IPS-20b (cell line): ENCODE data around the gene MSANTD3.

Experiments
- H3K27ac ChIP-seq: one replicate; pipeline ENCODE4 v1.5.1; 2013; ENCODE audit warnings: low read length
- H3K27me3 ChIP-seq: 2 replicates; pipeline ENCODE4 v1.6.1; 2013; ENCODE audit warnings: mild to moderate bottlenecking, low read length, inconsistent platforms; ENCODE audit not compliant: insufficient read depth
- H3K36me3 ChIP-seq: 2 replicates; pipeline ENCODE4 v1.6.1; 2013; ENCODE audit warnings: low read depth, mild to moderate bottlenecking, inconsistent platforms, low read length, moderate library complexity; ENCODE audit not compliant: insufficient read depth
- H3K4me1 ChIP-seq: 2 replicates; pipeline ENCODE4 v1.6.1; 2013; ENCODE audit warnings: mild to moderate bottlenecking, control low read depth, inconsistent platforms, low read length, moderate library complexity; ENCODE audit not compliant: insufficient read depth
- H3K4me3 ChIP-seq: 2 replicates; pipeline ENCODE4 v1.5.1; 2013; ENCODE audit warnings: mild to moderate bottlenecking, low read length, inconsistent platforms
- H3K9ac ChIP-seq: 2 replicates; pipeline ENCODE4 v1.6.1; 2013; ENCODE audit warnings: low read depth, mild to moderate bottlenecking, inconsistent platforms, low read length, moderate library complexity
- H3K9me3 ChIP-seq: 2 replicates; pipeline ENCODE4 v1.6.1; 2013; ENCODE audit warnings: mild to moderate bottlenecking, low read depth, low read length, inconsistent platforms; ENCODE audit not compliant: insufficient read depth

The MSANTD3 gene

DNA sequence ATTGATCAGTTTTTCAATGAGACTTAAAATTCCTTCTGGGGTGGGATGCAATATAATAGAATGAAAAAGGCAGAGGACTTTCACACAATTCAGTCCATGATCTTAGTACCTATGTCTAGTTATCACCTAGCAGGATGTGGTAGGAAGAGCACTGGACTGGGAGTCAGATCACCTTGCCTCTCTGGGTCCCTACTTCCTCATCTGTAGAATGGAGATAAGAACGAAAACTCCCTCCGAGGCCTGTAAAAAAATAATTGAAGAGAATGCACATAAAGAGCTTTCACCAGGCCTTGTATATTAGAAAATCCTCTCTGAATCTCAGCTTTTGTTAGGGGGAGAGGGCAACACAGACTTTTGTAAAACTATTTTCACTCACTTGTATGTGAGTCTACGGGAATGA is 45.3 kb downstream of the MSANTD3 start:
- H3K4me3 ChIP-seq: peak overlapping the region; percentile 98
- peak overlapping the region; percentile 46 for H3K27ac ChIP-seq
- H3K27me3 ChIP-seq: no peaks in the 10 kb centered on the region
- H3K4me1 ChIP-seq: peaks cover 15% of the 10 kb centered on the region; the same call in 1 of the 2 replicates
- no peaks in the 10 kb centered on the region for H3K36me3 ChIP-seq
- peak overlapping the region; percentile 78; the same call in 1 of the 2 replicates for H3K9ac ChIP-seq
- H3K9me3 ChIP-seq: no peaks in the 10 kb centered on the region

DNA sequence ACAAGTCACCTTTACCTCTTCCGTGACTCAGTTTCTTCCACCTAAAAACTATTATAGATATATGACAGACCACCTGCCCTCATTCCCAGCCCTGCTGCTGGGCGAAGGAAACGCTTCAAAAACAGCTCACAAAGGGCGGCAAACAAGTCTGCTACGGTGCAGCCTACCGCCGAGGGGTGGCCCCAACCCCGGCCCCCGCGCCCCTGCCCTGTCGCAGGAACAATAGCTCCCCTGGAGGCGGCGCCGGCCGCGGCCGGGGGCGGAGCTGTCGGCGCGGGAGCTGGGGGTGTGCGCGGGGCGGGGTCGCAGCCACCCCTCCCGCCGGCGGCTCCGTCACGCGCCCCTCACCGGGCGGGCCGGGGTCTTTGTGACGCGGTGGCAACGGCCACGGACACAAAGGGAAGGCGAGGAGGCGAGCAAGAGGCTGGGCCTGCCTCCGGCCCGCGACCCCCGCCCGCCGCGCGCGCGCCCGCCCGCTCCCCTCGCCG is 45.9 kb downstream of the MSANTD3 start, which contains the start of gene TMEFF1:
TSS of gene TMEFF1 (plus strand) at position 362 of the 488 bp plus-strand sequence. CDS start 396 bp downstream, outside the sequence.
- Histone ChIP-seq H3K27me3 (no peaks in the 10 kb centered on the region), H3K27ac (peak within 1 kb of the TSS; percentile 64), H3K4me3 (peak within 1 kb of the TSS; percentile 98), H3K9me3 (no peaks in the 10 kb centered on the region), H3K4me1 (peaks cover 15% of the 10 kb centered on the region; the same call in 1 of the 2 replicates), H3K9ac (peak within 1 kb of the TSS; percentile 92; the same call in 1 of the 2 replicates), H3K36me3 (no peaks in the 10 kb centered on the region)

DNA sequence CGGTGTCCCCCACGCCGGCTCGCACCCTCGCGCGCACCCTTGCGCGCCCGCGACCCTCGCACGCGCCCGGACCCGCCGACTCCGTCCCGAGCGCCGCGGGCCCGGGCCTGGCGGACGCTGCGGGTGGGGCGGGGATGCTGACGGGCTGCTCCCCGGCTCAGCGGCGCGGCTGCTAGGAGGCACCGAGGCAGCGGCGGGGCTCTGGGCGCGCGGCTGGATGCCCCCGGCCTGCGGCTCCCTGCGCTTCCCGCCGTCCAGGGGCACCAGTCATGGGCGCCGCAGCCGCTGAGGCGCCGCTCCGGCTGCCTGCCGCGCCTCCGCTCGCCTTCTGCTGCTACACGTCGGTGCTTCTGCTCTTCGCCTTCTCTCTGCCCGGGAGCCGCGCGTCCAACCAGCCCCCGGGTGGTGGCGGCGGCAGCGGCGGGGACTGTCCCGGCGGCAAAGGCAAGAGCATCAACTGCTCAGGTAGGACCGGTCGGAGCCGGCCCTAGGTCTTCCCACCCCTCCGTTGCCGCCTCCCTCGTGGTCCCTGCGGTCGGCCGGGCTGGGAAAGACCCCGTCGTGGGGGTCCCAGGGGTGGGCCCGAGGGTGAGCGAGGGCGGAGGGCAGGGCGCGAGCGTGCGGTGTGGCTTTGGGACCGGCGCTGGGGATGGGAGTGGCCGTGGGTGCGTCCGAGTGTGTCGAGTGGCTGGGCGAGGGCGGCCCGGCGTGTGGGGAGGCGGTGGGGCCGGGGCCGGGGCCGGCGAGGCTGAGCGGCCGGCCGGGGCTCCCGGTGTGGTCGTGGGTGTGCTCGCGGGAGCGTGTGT is 46.5 kb downstream of the MSANTD3 start:
- peak overlapping the region; percentile 64 for H3K27ac ChIP-seq
- peak overlapping the region; percentile 92; the same call in 1 of the 2 replicates for H3K9ac ChIP-seq
- H3K27me3 ChIP-seq: no peaks in the 10 kb centered on the region
- H3K4me1 ChIP-seq: peaks cover 15% of the 10 kb centered on the region; the same call in 1 of the 2 replicates
- no peaks in the 10 kb centered on the region for H3K36me3 ChIP-seq
- no peaks in the 10 kb centered on the region for H3K9me3 ChIP-seq
- H3K4me3 ChIP-seq: peak overlapping the region; percentile 98

DNA sequence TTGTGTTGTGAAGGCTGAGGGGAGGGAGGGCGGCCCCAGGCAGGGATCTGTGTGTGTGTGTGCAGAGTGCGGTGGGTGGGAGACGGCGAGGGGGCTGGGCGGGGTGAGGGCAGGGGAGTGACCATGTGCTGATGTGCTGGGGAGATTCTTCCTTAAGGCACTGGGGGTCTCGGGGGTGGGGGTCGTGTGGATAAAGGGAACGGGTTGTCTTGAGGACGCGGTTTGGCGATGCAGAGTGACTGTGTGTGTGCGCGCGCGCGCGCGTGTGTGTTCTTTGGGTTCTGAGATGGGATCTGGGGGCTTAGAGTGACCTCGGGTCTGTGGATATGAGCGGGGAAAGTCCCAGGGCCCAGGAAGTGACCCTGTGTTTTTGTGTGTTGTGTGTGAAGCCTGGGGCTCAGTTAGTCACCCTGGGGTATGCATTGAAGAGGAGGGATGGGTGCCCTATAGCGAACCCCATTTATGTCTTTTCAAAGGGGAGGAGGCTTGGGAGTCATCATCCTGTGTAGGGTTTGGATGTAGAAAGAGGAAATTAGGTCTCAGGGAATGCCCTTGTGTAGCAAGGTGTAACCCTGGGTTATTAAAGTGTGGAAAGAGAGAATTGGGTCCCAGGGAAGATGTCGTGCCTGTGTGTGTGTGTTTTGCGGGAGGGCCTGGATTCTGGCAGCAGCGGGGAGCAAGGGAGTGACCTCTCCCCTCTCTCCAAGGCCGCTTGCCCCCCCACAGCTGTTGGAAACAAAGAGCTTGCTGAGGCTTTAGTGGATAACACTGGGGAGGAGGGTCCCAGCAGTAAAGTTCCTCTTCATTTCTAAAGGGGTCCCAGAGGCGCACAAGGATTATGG is 47.4 kb downstream of the MSANTD3 start:
- no peaks in the 10 kb centered on the region for H3K9me3 ChIP-seq
- H3K4me3 ChIP-seq: peak overlapping the region; percentile 98
- H3K36me3 ChIP-seq: no peaks in the 10 kb centered on the region; the same call in 1 of the 2 replicates
- no peaks in the 10 kb centered on the region for H3K27me3 ChIP-seq
- H3K4me1 ChIP-seq: peaks cover 15% of the 10 kb centered on the region; the same call in 1 of the 2 replicates
- H3K27ac ChIP-seq: peak overlapping the region; percentile 64
- H3K9ac ChIP-seq: peak overlapping the region; percentile 92

DNA sequence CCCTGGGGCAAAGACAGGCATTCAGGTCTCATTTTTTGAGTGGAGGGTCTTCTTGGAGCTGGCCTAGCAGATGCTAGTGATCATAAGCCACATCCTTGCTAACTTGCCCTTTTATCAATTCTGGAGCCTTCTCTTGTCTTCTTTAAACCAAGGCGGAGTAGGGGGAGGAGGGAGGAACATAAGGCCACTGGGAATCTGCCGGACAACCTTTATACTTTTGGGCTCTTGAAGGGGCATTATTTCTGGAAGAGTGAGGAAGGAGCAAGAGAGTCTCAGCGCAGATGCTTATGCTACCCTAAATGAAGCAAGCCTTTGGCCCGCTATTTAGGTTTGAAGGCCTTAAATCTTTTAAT is 48.0 kb downstream of the MSANTD3 start:
- Histone ChIP-seq H3K4me1 (peaks cover 15% of the 10 kb centered on the region; the same call in 1 of the 2 replicates), H3K36me3 (no peaks in the 10 kb centered on the region; the same call in 1 of the 2 replicates), H3K27me3 (no peaks in the 10 kb centered on the region), H3K27ac (peak overlapping the region; percentile 64), H3K4me3 (peak overlapping the region; percentile 98), H3K9me3 (no peaks in the 10 kb centered on the region), H3K9ac (peak overlapping the region; percentile 92)

DNA sequence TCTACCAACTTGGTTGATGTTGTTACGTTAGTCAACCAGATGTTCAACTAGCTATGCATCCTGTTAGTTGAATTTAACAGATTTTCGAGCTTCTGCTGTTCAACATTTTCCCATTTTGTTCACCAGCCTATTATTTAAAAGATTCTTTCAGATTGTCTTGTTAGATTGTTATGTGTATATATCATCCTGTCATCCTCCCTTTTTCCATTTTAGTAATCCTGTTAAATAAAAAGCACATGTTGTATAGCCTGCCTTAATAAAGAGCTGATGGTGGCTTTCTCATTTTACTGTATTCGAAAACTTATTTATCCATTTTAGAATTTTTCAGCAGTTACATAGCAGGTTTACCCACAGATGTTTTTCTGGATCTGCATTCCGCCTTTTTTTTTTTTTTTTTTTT is 50.3 kb downstream of the MSANTD3 start:
- H3K9me3 ChIP-seq: no peaks in the 10 kb centered on the region
- no peak overlapping the region for H3K4me3 ChIP-seq
- no peak overlapping the region for H3K9ac ChIP-seq
- peaks cover 11% of the 10 kb centered on the region for H3K4me1 ChIP-seq
- H3K27me3 ChIP-seq: no peaks in the 10 kb centered on the region
- no peaks in the 10 kb centered on the region; the same call in 1 of the 2 replicates for H3K36me3 ChIP-seq
- no peak overlapping the region for H3K27ac ChIP-seq

DNA sequence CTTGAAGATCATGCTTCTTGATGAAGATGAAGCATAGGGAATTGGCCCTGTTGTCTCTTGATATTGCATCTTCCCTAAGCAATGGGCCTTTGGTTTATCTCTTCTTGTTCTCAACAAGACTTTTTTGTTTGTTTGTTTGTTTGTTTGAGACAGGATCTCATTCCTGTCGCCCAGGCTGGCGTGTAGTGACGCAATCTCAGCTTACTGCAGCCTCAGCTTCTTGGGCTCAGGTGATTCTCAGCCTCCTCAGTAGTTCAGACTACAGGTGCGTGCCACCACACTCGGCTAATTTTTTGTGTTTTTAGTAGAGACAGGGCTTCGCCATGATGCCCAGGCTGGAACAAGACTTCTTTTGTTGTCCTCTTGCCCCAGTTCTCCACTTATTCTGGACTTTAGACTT is 51.2 kb downstream of the MSANTD3 start:
- H3K27me3 ChIP-seq: no peaks in the 10 kb centered on the region
- H3K4me3 ChIP-seq: no peak overlapping the region
- peaks cover 7% of the 10 kb centered on the region for H3K4me1 ChIP-seq
- no peaks in the 10 kb centered on the region for H3K9me3 ChIP-seq
- H3K27ac ChIP-seq: no peak overlapping the region
- no peak overlapping the region for H3K9ac ChIP-seq
- no peaks in the 10 kb centered on the region; the same call in 1 of the 2 replicates for H3K36me3 ChIP-seq

DNA sequence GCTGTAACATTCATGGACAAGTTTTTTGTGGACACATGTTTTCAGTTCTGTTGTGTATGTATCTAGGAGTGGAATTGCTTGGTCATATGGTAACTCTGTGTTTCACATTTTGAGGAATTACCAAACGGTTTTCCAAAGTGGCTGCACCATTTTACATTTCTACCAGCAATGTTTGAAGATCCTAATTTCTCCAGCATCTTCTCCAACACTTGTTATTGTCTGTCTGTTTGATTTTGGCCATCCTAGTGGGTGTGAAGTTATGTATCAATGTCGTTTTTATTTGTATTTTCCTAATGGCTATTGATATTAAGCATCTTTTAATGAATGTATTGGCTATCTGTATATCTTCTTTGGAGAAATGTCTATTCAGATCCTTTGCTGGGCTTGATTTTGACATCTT is 52.9 kb downstream of the MSANTD3 start:
- H3K4me1 ChIP-seq: peaks cover 7% of the 10 kb centered on the region
- H3K9ac ChIP-seq: no peak overlapping the region
- H3K27ac ChIP-seq: no peak overlapping the region
- no peaks in the 10 kb centered on the region for H3K27me3 ChIP-seq
- H3K9me3 ChIP-seq: no peaks in the 10 kb centered on the region
- H3K36me3 ChIP-seq: no peaks in the 10 kb centered on the region; the same call in 1 of the 2 replicates
- H3K4me3 ChIP-seq: no peak overlapping the region

DNA sequence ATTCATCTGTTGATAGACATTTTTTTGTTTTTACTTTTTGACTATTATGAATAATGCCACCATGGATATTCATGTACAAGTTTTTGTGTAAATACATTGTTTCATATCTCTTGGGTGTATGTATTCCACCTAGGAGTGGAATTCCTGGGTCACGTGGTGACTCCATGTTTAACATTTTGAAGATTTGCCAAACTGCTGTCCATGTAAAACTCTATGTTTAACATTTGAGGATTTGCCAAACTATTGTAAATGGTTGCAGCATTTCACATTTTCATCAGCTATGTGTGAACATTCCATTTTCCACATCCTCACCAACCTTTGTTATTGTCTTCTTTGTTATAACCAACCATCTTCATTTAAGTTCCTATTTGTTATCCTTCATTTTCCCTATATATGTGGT is 58.3 kb downstream of the MSANTD3 start:
- no peaks in the 10 kb centered on the region for H3K27me3 ChIP-seq
- H3K36me3 ChIP-seq: no peaks in the 10 kb centered on the region
- no peaks in the 10 kb centered on the region for H3K9me3 ChIP-seq
- H3K9ac ChIP-seq: no peak overlapping the region
- no peaks in the 10 kb centered on the region; the same call in none of the 2 replicates for H3K4me1 ChIP-seq
- H3K4me3 ChIP-seq: no peak overlapping the region
- no peak overlapping the region for H3K27ac ChIP-seq

DNA sequence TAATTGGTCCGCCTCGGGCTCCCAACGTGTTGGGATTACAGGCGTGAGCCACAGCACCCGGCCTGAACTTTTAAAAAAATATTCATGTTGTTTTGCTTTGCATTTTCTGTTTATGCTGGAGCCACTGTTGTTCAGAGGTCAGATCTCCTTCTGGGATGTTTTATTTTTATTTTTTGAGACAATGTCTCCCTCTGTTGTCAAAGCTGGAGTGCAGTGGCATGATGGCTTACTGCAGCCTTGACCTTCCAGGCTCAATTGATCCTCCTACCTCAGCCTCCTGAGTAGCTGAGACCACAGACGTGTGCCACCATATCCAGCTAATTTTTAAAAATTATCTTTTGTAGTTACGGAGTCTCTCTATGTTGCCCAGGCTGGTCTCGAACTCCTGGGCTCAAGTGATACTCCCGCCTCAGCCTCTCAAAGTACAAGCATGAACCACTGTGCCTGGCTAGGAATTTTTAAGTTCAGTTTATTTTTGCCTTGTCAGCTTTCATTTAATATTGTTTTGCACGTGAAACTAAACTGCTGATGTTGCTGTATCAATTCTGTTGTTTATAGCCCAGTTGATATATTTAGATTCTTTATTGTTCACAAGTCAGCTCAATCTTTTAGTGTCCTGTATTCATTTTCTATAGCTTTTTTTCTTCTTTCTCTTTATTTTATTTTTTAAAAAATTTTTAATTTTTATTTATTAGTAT is 59.7 kb downstream of the MSANTD3 start:
- no peaks in the 10 kb centered on the region for H3K9me3 ChIP-seq

DNA sequence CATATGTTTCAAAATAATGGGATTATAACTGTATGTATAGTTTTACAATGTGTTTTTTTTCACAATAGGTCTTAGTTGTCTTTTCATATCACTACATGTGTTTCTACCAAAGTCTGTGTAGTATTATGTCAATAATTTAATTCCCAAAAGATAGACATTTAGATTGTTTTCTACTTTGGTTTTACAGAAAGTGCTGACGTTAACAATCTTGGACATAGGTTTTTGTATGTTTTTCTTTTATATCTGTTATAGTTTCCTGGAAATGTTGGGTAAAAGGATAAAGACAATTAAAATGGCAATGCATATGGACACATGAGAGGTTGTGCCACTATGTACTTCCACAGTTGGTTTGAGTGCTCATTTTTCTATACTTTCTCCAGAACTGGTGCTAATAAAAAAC is 61.2 kb downstream of the MSANTD3 start:
- Histone ChIP-seq H3K9ac (no peak overlapping the region), H3K36me3 (no peaks in the 10 kb centered on the region), H3K9me3 (no peaks in the 10 kb centered on the region), H3K4me1 (peaks cover 8% of the 10 kb centered on the region; the same call in 1 of the 2 replicates), H3K27me3 (no peaks in the 10 kb centered on the region), H3K4me3 (no peak overlapping the region), H3K27ac (no peak overlapping the region)

More for the DNA sequence above, 59.7 kb downstream of the MSANTD3 start:
- H3K27ac ChIP-seq: no peak overlapping the region
- H3K4me1 ChIP-seq: no peaks in the 10 kb centered on the region; the same call in 1 of the 2 replicates
- H3K4me3 ChIP-seq: no peak overlapping the region
- no peaks in the 10 kb centered on the region for H3K27me3 ChIP-seq
- no peak overlapping the region for H3K9ac ChIP-seq
- H3K36me3 ChIP-seq: no peaks in the 10 kb centered on the region
